Stomach smooth muscle (tissue), 2 donors: Measurements from ENCODE around the gene ZBTB16.

Experiments used
- H3K27ac ChIP-seq: one replicate; pipeline ENCODE4 v1.7.0; 2013; ENCODE audit warnings: mild to moderate bottlenecking, low read length, inconsistent platforms
- H3K27me3 ChIP-seq, 2 donors: one replicate each; pipeline ENCODE4 v1.7.0; 2013; ENCODE audit warnings: low read length in 2 of 2; ENCODE audit not compliant: insufficient read depth in 2 of 2, control insufficient read depth in 1 of 2
- H3K36me3 ChIP-seq, 2 donors: one replicate each; pipeline ENCODE4 v1.7.0; 2013; ENCODE audit warnings: low read length in 2 of 2; ENCODE audit not compliant: control insufficient read depth in 2 of 2, insufficient read depth in 2 of 2
- H3K4me1 ChIP-seq: one replicate; pipeline ENCODE4 v1.7.0; 2013; ENCODE audit warnings: low read length; ENCODE audit not compliant: control insufficient read depth, insufficient read depth
- H3K4me3 ChIP-seq, 2 donors: one replicate each; pipeline ENCODE4 v1.7.0; 2013; ENCODE audit warnings: low read length in 2 of 2
- H3K9ac ChIP-seq, 2 donors: one replicate each; pipeline ENCODE4 v1.7.0; 2013; ENCODE audit warnings: low read length in 2 of 2, mild to moderate bottlenecking in 1 of 2
- H3K9me3 ChIP-seq, 2 donors: one replicate each; pipeline ENCODE4 v1.7.0; 2013; ENCODE audit warnings: low read length in 2 of 2; ENCODE audit not compliant: control insufficient read depth in 2 of 2
- donor health status: healthy.
- donor health status: Pancreatic carcinoma.

ZBTB16 gene

GRCh38 chr11:114092478-114092877, 33.0 kb downstream of the ZBTB16 start:
- H3K27ac ChIP-seq: peak overlapping the region; percentile 49
- peaks cover 54% of the 10 kb centered on the region for H3K4me1 ChIP-seq

GRCh38 chr11:114092953-114093352, 33.4 kb downstream of the ZBTB16 start:
- Histone ChIP-seq H3K27me3 (no peaks in the 10 kb centered on the region), H3K9ac (no peak overlapping the region), H3K4me1 (peaks cover 54% of the 10 kb centered on the region), H3K9me3 (no peaks in the 10 kb centered on the region), H3K4me3 (no peak overlapping the region), H3K27ac (peak overlapping the region; percentile 49), H3K36me3 (peaks cover 0 to 8% of the 10 kb centered on the region in 2 donors)

More at GRCh38 chr11:114092478-114092877, 33.0 kb downstream of the ZBTB16 start:
- Histone ChIP-seq H3K9ac (no peak overlapping the region), H3K9me3 (no peaks in the 10 kb centered on the region), H3K27me3 (no peaks in the 10 kb centered on the region), H3K36me3 (peaks cover 0 to 11% of the 10 kb centered on the region in 2 donors), H3K4me3 (no peak overlapping the region)

- Histone ChIP-seq H3K4me1 (peaks cover 41% of the 10 kb centered on the region), H3K36me3 (peaks cover 0 to 5% of the 10 kb centered on the region in 2 donors), H3K9me3 (no peaks in the 10 kb centered on the region), H3K9ac (no peak overlapping the region), H3K27ac (no peak overlapping the region), H3K27me3 (no peaks in the 10 kb centered on the region), H3K4me3 (no peak overlapping the region)
Observed at GRCh38 chr11:114094516-114094915, 35.0 kb downstream of the ZBTB16 start.

GRCh38 chr11:114095899-114096298, 36.4 kb downstream of the ZBTB16 start:
- H3K4me3 ChIP-seq: no peak overlapping the region
- no peaks in the 10 kb centered on the region for H3K9me3 ChIP-seq
- H3K36me3 ChIP-seq: peaks cover 0 to 3% of the 10 kb centered on the region in 2 donors
- no peak overlapping the region for H3K9ac ChIP-seq
- H3K27me3 ChIP-seq: no peaks in the 10 kb centered on the region
- H3K27ac ChIP-seq: no peak overlapping the region
- peaks cover 28% of the 10 kb centered on the region for H3K4me1 ChIP-seq

GRCh38 chr11:114097832-114098231, 38.3 kb downstream of the ZBTB16 start:
- H3K27me3 ChIP-seq: no peaks in the 10 kb centered on the region
- H3K36me3 ChIP-seq: peaks cover 0 to 3% of the 10 kb centered on the region in 2 donors
- no peak overlapping the region for H3K27ac ChIP-seq
- peaks cover 12% of the 10 kb centered on the region for H3K4me1 ChIP-seq
- no peak overlapping the region for H3K9ac ChIP-seq
- H3K4me3 ChIP-seq: no peak overlapping the region
- no peaks in the 10 kb centered on the region for H3K9me3 ChIP-seq

GRCh38 chr11:114098927-114099326, 39.4 kb downstream of the ZBTB16 start:
- Histone ChIP-seq H3K4me1 (peaks cover 15% of the 10 kb centered on the region), H3K4me3 (no peak overlapping the region), H3K9me3 (no peaks in the 10 kb centered on the region), H3K36me3 (no peaks in the 10 kb centered on the region), H3K27me3 (no peaks in the 10 kb centered on the region), H3K27ac (no peak overlapping the region), H3K9ac (no peak overlapping the region)

GRCh38 chr11:114099392-114100178, 40.1 kb downstream of the ZBTB16 start:
- no peak overlapping the region for H3K4me3 ChIP-seq

GRCh38 chr11:114102993-114103896, 43.7 kb downstream of the ZBTB16 start:
- Histone ChIP-seq H3K36me3 (peaks cover 0 to 3% of the 10 kb centered on the region in 2 donors), H3K4me3 (no peak overlapping the region), H3K27me3 (no peaks in the 10 kb centered on the region), H3K4me1 (peaks cover 32% of the 10 kb centered on the region), H3K9ac (no peak overlapping the region), H3K27ac (no peak overlapping the region), H3K9me3 (no peaks in the 10 kb centered on the region)

More at GRCh38 chr11:114099392-114100178, 40.1 kb downstream of the ZBTB16 start:
- no peak overlapping the region for H3K27ac ChIP-seq
- H3K27me3 ChIP-seq: no peaks in the 10 kb centered on the region
- no peaks in the 10 kb centered on the region for H3K9me3 ChIP-seq
- H3K4me1 ChIP-seq: peaks cover 18% of the 10 kb centered on the region
- peaks cover 0 to 1% of the 10 kb centered on the region in 2 donors for H3K36me3 ChIP-seq
- no peak overlapping the region for H3K9ac ChIP-seq

GRCh38 chr11:114105611-114106010, 46.1 kb downstream of the ZBTB16 start:
- peaks cover 0 to 3% of the 10 kb centered on the region in 2 donors for H3K36me3 ChIP-seq
- H3K27ac ChIP-seq: no peak overlapping the region
- H3K4me1 ChIP-seq: peaks cover 52% of the 10 kb centered on the region

GRCh38 chr11:114106047-114106446, 46.5 kb downstream of the ZBTB16 start:
- H3K27ac ChIP-seq: no peak overlapping the region
- peaks cover 0 to 3% of the 10 kb centered on the region in 2 donors for H3K36me3 ChIP-seq
- no peak overlapping the region for H3K9ac ChIP-seq
- H3K4me1 ChIP-seq: peaks cover 52% of the 10 kb centered on the region
- H3K27me3 ChIP-seq: no peaks in the 10 kb centered on the region
- no peaks in the 10 kb centered on the region for H3K9me3 ChIP-seq
- H3K4me3 ChIP-seq: no peak overlapping the region

More at GRCh38 chr11:114105611-114106010, 46.1 kb downstream of the ZBTB16 start:
- no peak overlapping the region for H3K4me3 ChIP-seq
- no peak overlapping the region for H3K9ac ChIP-seq
- H3K27me3 ChIP-seq: no peaks in the 10 kb centered on the region
- no peaks in the 10 kb centered on the region for H3K9me3 ChIP-seq
